IPS-11a (cell line): ENCODE results near the gene MPHOSPH6.
"Not testable (repeated sequence)": the region's sequence is repeated elsewhere in the genome, so short reads cannot be mapped to it uniquely, and the experiment has no call there.

ENCODE experiments used
- H3K4me3 ChIP-seq: one replicate; pipeline ENCODE4 v1.5.1; 2013; ENCODE audit warnings: low read depth, low read length, control low read depth

MPHOSPH6 gene

DNA sequence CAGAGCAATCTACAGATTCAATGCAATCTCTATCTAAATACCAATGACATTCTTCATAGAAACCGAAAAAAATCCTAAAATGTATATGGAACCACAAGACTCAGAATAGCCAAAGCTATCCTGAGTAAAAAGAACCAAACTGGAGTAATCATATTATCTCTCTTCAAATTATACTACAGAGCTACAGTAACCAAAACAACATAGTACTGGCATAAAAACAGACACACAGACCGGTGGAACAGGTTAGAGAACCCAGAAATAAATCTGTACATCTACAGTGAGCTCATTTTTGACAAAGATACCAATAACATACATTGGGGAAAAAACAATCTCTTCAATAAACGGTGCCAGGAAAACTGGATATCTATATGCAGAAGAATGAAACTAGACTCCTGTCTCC lies 45.4 kb downstream of the MPHOSPH6 start:
- no peak overlapping the region for H3K4me3 ChIP-seq

DNA sequence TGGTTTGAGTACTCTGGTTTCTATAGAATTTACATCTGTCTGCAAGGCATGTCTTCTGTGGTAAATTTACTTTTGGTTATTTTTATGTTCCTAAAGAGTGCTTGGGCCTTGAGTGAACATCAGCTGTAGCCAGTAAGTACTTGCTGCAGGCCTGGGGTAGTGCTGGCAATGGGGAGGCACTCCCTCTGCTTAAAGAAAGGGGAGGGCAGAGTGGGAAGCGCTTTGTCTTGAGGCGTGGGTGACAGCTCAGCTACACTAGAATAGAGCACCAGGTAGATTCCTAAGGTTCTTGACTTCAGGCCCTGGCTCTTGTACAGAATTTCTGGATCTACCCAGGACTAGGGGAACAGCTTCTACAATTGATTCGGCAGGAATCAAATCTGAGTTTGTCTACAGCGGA lies 50.6 kb downstream of the MPHOSPH6 start:
- no peak overlapping the region for H3K4me3 ChIP-seq

DNA sequence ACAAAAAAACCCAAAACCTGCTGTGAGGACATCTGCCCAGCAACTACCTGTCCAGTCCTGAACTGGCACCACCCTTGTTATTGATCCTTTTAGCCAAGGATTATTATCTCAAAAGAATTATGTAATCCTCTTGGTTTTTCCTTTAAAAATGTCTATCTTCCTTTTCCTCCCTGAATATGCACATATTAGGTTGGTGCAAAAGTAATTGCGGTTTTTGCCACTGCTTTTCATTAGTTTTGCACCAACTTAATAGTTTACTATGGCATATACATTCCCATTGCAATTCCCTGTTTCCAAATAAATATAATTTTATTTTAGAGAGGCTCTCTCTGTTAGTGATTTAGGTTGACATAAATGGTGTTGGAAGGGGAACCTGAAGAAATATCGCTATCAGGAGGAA lies 51.3 kb downstream of the MPHOSPH6 start:
- no peak overlapping the region for H3K4me3 ChIP-seq

DNA sequence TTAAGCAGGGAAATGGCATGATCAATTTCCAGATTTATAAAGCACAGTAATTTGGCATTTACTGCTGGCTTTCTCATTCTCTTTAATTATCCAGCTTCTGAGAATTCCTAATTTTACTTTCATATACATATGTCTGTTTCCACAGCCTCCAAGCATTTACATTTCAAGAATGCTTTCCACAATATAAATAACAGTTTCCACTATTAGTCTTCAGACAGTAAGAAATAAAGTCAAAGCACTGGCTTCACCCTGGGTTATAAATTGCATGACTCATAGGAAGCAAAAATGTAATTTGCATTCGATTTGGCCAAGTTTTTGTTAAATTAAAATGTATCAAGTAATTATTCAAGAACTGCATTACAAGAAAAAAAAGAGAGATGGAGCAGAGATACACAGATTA lies 53.5 kb downstream of the MPHOSPH6 start:
- H3K4me3 ChIP-seq: no peak overlapping the region

DNA sequence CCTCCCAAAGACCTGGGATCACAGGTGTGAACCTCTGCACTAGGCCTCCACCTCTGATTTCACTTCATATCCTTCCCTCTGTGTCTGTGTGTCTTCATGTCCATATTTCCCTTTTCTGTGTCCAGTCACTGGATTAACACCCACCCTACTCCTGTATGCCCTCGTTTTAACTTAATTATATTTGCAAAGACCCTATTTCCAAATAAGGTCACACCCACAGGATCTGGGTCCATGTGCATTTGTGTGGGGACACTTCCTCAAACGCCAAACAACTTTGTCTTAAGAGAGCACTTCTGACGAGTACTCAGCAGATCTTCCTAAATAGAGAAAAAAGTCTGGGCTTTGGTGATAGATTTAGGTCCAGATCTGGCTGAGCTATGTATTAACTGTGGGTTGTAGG lies 56.3 kb downstream of the MPHOSPH6 start:
- H3K4me3 ChIP-seq: no peak overlapping the region

DNA sequence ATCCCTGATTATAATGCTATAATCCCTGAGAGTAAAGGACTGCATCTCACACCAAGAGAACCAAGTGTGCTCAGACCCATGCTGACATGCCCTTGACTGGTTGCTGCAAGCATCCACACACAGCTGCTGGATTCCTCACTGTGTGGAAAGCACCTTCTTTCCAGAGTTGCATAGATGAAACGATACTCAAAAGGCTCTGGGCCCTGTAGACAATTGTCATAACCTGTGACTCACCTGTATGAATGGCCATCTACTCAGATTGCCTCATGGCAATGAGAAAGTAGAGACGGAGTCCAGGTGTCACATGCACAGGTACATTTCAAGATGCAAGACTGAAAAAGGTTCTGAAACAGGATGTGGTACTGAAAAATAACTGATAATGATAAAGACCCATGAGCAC lies 58.1 kb downstream of the MPHOSPH6 start:
- H3K4me3 ChIP-seq: no peak overlapping the region

DNA sequence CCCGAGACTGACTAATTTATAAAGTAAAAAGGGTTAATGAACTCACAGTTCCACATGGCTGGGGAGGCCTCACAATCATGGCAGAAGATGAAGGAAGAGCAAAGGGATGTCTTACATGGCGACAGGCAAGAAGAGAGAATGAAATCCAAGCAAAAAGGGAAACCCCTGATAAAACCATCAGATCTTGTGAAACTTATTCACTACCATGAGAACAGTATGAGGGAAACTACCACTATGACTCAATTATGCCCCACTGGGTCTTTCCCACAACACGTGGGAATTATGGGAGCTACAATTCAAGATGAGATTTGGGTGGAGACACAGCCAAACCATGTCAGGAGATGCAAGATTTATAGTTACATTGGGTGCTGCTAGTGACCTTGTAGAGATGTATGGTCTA lies 60.8 kb downstream of the MPHOSPH6 start:
- H3K4me3 ChIP-seq: not testable (repeated sequence)

DNA sequence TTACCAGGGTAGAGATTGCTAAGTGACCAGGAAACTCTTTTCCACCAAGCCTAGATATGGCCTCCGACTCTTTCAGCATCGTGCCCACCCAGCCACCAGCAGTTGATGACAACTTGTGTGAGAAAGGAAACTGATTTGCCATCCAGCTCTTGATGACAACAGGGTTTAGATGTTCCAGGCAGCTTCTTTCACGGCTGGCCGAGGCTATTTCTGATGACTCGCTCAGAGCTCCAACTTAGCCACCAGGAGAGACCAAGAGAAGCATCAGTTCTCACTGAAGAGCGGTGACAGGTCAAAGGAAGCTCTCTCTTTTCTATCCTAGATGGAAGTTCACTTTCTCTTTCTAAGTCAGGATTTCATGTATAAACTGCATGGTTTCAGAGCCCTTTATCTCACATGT lies 61.2 kb downstream of the MPHOSPH6 start:
- H3K4me3 ChIP-seq: no peak overlapping the region

DNA sequence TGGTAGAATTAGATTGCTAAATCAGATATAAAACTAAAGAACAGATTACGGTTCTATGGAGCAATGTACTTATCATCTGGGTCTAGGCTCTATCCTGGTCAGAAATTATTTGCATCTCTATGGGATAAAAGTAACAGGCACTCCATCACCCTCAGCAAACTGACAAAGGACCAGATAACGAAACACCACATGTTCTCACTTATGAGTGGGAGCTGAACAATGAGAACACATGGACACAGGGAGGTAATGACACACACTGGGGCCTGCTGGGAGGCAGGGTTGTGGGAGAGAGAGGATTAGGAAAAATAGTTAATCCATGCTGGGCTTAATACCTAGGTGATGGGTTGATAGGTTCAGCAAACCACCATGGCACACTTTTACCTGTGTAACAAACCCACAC lies 61.9 kb downstream of the MPHOSPH6 start:
- no peak overlapping the region for H3K4me3 ChIP-seq

DNA sequence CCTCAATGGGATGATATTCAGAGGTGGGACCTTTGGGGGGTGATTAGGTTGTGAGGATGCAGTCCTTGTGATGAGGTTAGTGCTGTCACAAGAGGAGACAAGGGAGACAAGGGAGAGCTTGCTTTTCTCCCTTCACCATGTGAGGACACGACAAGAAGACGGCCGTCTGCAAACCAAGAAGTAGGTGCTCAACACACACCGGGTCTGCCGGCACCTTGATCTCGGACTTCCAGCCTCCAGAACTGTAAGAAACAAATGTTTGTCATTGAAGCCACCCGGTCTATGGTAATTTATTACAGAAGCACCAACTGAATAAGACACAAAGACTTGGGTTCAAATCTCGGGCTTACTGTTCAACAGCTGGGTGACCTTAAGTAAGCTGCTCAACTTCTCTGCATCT lies 64.9 kb downstream of the MPHOSPH6 start:
- no peak overlapping the region for H3K4me3 ChIP-seq
